HG02973 (cell line): ENCODE measurements around the gene DUS4L.

ENCODE experiments used
- ATAC-seq: cut with Tn5 transposase; IDR thresholded peaks from one replicate; pipeline ENCODE4 v1.9.1; 2021; ENCODE audit warnings: moderate library complexity; ENCODE audit not compliant: unreplicated experiment

The DUS4L gene

DNA sequence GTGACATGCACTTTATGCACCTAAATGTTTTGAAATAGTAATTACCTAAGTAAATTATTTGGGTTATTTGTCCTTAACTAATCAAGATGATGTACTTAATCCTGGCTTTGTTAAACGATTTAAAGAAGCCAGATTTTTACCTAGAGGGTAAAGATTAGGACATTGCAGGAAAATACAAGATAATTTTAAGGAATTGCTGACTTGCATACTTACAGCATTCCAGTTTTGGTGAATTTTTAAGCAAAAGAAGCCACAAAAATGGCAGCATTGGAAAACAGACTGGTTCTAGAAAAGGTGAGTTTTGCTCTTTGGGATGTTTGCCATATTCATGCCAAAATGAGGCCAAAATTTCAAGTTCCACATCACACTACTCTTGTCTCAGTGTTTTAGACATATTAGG is 49.7 kb downstream of the DUS4L start:
- ATAC-seq, result no peak

GRCh38 chr7:107613948-107614347 is 50.2 kb downstream of the DUS4L start:
- ATAC-seq, result no peak

- ATAC-seq, result no peak
These were observed 50.7 kb downstream of the DUS4L start for GRCh38 chr7:107614425-107614824.

DNA sequence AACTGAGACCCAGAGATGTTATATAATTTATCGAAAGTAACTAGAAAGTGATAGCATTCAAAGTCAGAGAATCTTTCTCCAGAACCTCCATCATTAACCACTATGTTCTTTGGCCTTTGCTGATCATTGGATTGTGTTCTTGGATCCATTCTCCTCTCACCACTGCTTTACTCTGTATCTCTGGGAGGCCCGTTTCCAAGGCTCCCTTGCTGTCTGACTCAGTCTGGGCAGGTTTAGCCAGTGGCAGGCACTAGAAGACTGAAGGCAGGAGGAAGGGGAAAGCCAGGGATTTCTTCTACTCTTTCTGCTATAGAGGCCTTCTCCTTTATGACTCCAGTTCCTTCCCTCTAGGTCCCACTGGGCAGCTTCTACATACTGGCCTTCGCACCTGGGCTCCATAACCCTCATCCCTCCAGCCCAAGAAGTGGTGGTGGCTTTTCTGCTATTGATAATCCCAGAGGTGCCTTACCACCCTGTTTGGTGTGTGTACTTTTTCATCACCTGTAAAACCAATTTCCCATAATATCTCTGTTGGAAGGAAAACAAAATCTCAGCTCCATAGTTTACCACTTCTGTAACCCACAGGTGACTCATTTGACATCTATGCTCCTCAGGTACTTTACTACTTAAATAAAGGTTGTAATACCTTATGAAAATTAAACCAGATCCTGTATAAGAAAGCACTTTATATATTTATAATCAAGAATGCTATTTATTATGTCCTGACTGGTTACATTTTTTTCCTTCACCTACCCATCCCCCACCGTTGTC is 52.3 kb downstream of the DUS4L start:
- no peak for ATAC-seq

GRCh38 chr7:107622429-107622828 is 58.7 kb downstream of the DUS4L start:
- no peak for ATAC-seq

DNA sequence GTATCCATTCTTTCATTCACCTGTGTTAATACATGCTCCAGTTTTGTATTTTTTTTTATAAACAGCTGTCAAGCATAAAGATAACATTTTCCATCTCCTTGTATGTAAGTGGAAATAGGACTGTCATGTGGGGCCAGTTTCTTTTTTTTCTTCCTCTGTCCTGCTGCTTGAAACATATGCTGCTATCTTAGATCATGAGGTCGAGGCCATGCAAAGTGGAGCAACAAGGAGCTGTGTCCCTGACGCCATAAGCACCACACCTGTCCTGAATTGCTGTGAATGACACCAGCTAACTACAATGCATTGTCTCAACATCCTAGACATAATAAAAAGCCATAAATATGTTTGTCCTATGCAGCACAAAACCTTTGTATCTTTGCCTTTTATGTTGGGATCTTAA is 59.1 kb downstream of the DUS4L start:
- ATAC-seq, result no peak

GRCh38 chr7:107627002-107627401 is 63.2 kb downstream of the DUS4L start:
- no peak for ATAC-seq
